ENCODE measurements around the gene AGXT2.
"Not testable (repeated sequence)": the region's sequence is repeated elsewhere in the genome, so short reads cannot be mapped to it uniquely, and the experiment has no call there.

AGXT2 gene

GRCh38 chr5:34978681-34979080 is 69.1 kb downstream of the AGXT2 start:
- TF ChIP-seq Cebpa-rat (IDR thresholded peaks at IDR 0.05): no peak
- H3K4me3 ChIP-seq: no peak overlapping the region
- H3K9me3 ChIP-seq: peaks cover 21% of the 10 kb centered on the region
- no peak overlapping the region for H3K9ac ChIP-seq
- H3K4me1 ChIP-seq: no peaks in the 10 kb centered on the region
- H4K20me1 ChIP-seq: no peaks in the 10 kb centered on the region
- no peaks in the 10 kb centered on the region for H3K27me3 ChIP-seq
- no peak overlapping the region for H3K27ac ChIP-seq
- no peak overlapping the region for H3K4me2 ChIP-seq
- no peaks in the 10 kb centered on the region for H3K36me3 ChIP-seq

GRCh38 chr5:34977934-34978613 is 69.7 kb downstream of the AGXT2 start:
- no peaks in the 10 kb centered on the region for H4K20me1 ChIP-seq
- no peaks in the 10 kb centered on the region for H3K27me3 ChIP-seq
- no peak overlapping the region for H3K9ac ChIP-seq
- no peak overlapping the region for H3K4me2 ChIP-seq
- TF ChIP-seq Cebpa-rat (IDR thresholded peaks at IDR 0.05): no peak
- peaks cover 21% of the 10 kb centered on the region for H3K9me3 ChIP-seq
- no peak overlapping the region for H3K27ac ChIP-seq
- H3K36me3 ChIP-seq: no peaks in the 10 kb centered on the region
- no peaks in the 10 kb centered on the region for H3K4me1 ChIP-seq
- H3K4me3 ChIP-seq: no peak overlapping the region

GRCh38 chr5:34976347-34976746 is 71.4 kb downstream of the AGXT2 start:
- H3K36me3 ChIP-seq: no peaks in the 10 kb centered on the region
- no peak overlapping the region for H3K4me2 ChIP-seq
- H3K4me1 ChIP-seq: no peaks in the 10 kb centered on the region
- no peak overlapping the region for H3K9ac ChIP-seq
- no peaks in the 10 kb centered on the region for H4K20me1 ChIP-seq
- no peak overlapping the region for H3K27ac ChIP-seq
- H3K9me3 ChIP-seq: peaks cover 5% of the 10 kb centered on the region; the same call in 1 of the 2 replicates
- no peak overlapping the region for H3K4me3 ChIP-seq
- no peaks in the 10 kb centered on the region for H3K27me3 ChIP-seq
- no peak for TF ChIP-seq Cebpa-rat (IDR thresholded peaks at IDR 0.05)

DNA sequence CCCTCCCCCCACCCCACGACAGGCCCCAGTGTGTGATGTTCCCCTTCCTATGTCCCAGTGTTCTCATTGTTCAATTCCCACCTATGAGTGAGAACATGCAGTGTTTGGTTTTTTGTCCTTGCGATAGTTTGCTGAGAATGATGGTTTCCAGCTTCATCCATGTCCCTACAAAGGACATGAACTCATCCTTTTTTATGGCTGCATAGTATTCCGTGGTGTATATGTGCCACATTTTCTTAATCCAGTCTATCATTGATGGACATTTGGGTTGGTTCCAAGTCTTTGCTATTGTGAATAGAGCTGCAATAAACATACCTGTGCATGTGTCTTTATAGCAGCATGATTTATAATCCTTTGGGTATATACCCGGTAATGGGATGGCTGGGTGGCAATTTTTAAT is 76.1 kb downstream of the AGXT2 start:
- not testable (repeated sequence) for H3K4me2 ChIP-seq, H3K9ac ChIP-seq, H3K27ac ChIP-seq, H3K4me1 ChIP-seq, H3K36me3 ChIP-seq, H3K9me3 ChIP-seq, H3K4me3 ChIP-seq, H3K27me3 ChIP-seq, H4K20me1 ChIP-seq

DNA sequence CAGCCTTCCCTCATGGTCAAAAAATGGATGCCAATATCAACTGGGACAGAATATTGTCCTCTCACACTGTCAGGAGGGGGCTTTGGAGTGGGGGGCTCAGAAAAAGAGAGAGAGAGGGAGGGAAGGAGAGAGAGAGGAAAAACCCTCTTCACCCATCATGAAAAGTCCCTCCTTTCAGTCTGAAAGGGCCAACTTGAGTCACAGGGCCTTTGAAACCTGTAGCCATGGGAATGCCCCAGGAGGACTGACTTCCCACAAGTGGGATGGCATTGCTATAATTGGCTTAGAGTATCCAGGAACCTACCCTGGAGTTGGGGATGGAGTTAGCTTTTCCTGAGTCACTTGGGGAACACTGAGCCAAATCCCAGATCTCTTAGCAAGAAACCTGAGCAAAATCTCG is 77.2 kb downstream of the AGXT2 start:
- Histone ChIP-seq H4K20me1 (no peaks in the 10 kb centered on the region), H3K36me3 (peaks cover 9% of the 10 kb centered on the region; the same call in 1 of the 2 replicates), H3K9ac (no peak overlapping the region), H3K4me3 (no peak overlapping the region), H3K27me3 (no peaks in the 10 kb centered on the region), H3K4me1 (no peaks in the 10 kb centered on the region), H3K9me3 (peaks cover 13% of the 10 kb centered on the region), H3K27ac (no peak overlapping the region), H3K4me2 (no peak overlapping the region)
- no peak for TF ChIP-seq Cebpa-rat (IDR thresholded peaks at IDR 0.05)

GRCh38 chr5:34968258-34968657 is 79.5 kb downstream of the AGXT2 start:
- H3K27ac ChIP-seq: no peak overlapping the region
- no peak for TF ChIP-seq Cebpa-rat (IDR thresholded peaks at IDR 0.05)
- no peaks in the 10 kb centered on the region for H4K20me1 ChIP-seq

DNA sequence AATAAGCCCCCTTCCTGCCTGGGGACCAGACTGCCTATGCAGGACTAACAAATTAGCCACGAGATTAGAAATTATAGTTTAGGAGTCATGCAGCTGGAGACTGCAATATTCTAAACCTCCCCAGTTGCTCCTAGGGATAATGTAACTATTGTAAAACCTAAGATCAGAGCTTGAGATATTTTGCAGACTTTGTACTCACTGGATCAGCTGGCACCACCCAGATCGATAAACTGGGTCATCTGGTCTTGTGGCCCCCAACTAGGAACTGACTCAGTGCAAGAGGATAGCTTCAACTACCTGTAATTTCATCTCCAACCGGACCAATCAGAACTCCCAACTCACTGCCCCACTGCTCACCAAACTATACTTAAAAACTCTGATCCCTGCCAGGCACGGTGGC is 80.2 kb downstream of the AGXT2 start:
- H3K27ac ChIP-seq: no peak overlapping the region
- H3K27me3 ChIP-seq: no peaks in the 10 kb centered on the region
- TF ChIP-seq Cebpa-rat (IDR thresholded peaks at IDR 0.05): no peak
- no peak overlapping the region for H3K9ac ChIP-seq
- H3K9me3 ChIP-seq: peaks cover 22% of the 10 kb centered on the region
- H3K36me3 ChIP-seq: peaks cover 9% of the 10 kb centered on the region; the same call in 1 of the 2 replicates
- no peaks in the 10 kb centered on the region for H3K4me1 ChIP-seq
- H3K4me2 ChIP-seq: no peak overlapping the region
- H4K20me1 ChIP-seq: no peaks in the 10 kb centered on the region
- H3K4me3 ChIP-seq: no peak overlapping the region

More at GRCh38 chr5:34968258-34968657, 79.5 kb downstream of the AGXT2 start:
- Histone ChIP-seq H3K4me2 (no peak overlapping the region), H3K4me1 (no peaks in the 10 kb centered on the region), H3K36me3 (peaks cover 9% of the 10 kb centered on the region; the same call in 1 of the 2 replicates), H3K9me3 (peaks cover 22% of the 10 kb centered on the region), H3K4me3 (no peak overlapping the region), H3K27me3 (no peaks in the 10 kb centered on the region), H3K9ac (no peak overlapping the region)

DNA sequence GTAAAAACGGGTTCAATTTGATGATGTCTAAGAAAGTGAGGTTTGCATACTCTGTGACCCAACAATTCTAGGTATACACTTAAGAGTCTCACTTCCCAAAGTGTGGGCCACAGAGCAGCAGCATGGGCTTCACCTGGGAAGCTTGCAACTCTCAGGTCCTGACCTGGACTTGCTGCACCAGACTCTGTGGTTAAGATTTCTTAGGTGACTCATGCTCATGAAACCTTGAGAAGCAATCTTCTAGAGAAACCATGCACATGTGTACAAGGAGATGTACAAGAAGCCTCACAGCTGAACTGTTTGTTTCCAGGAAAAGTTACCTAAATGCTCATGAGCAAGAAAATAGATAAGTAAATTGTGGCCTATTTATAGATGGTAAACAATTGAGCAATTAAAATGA is 88.4 kb downstream of the AGXT2 start:
- no peak for TF ChIP-seq Cebpa-rat (IDR thresholded peaks at IDR 0.05)
- H3K27me3 ChIP-seq: no peaks in the 10 kb centered on the region
- H4K20me1 ChIP-seq: no peaks in the 10 kb centered on the region
- H3K4me1 ChIP-seq: no peaks in the 10 kb centered on the region
- no peaks in the 10 kb centered on the region for H3K9me3 ChIP-seq
- no peak overlapping the region for H3K9ac ChIP-seq
- H3K4me2 ChIP-seq: no peak overlapping the region
- H3K27ac ChIP-seq: no peak overlapping the region
- peaks cover 12% of the 10 kb centered on the region for H3K36me3 ChIP-seq
- H3K4me3 ChIP-seq: no peak overlapping the region

DNA sequence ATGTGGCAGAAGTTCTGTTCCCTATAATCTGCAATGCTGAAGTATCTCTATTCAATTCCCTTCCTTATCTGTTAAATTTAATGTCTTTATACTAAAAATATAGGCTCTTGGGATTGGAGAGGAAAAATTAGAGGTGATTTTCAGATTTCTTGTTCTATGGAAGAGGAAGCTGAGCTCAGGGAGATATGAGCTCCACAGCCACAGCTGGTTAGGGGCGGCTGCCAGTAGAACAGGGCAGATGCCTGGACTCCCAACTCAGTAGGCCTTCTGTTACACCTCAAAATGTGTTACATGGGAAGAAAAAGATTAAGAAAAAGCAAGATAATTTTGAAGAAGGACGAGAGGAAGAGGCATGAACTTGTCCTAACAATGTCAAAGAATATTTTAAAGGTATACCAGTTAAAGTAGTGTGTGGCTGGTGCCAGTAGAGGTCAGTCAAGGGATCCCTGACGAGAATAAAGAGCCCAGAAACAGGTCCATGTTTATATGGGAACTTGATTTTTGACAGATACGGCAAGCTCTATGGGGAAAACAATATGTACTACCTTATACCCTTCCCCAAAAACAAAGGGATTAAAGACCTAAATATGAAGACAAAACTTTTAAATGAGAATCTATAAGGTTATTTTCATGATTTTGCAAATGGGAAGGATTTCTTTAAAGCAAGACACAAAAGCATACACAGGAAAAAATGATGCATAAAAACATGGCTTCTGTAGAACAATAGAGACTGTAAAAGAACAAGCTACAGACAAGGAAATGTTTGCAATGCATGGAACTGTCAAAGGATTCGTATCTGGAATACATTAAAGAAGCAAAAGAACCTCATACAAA is 89.7 kb downstream of the AGXT2 start:
- H3K27me3 ChIP-seq: no peaks in the 10 kb centered on the region
- no peaks in the 10 kb centered on the region for H3K4me1 ChIP-seq
- no peak overlapping the region for H3K4me2 ChIP-seq
- no peaks in the 10 kb centered on the region for H3K9me3 ChIP-seq
- H3K36me3 ChIP-seq: peaks cover 22% of the 10 kb centered on the region
- no peak for TF ChIP-seq Cebpa-rat (IDR thresholded peaks at IDR 0.05)
- no peak overlapping the region for H3K27ac ChIP-seq
- H4K20me1 ChIP-seq: no peaks in the 10 kb centered on the region
- H3K4me3 ChIP-seq: no peak overlapping the region
- H3K9ac ChIP-seq: no peak overlapping the region

DNA sequence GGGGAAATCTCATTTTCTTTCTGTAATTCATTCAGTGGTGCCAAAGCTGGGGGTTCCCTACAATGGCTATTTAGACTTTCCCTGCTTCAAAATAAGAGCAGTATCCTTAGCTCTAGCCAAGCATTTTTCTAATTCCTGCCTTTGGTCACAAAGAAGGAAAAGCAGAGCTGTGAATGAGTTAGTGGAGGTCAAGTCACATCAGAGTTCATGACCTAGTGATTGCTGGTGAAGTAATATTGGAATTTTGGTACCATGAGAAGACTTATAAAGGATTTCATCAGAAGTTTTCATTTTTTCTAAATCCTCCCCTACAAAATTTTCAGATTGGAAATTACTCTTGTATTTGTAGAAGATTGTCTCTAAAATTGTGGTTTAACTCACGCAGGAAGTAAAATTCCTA is 90.4 kb downstream of the AGXT2 start:
- Histone ChIP-seq H3K4me2 (no peak overlapping the region), H3K36me3 (peaks cover 30% of the 10 kb centered on the region), H3K9ac (no peak overlapping the region), H3K4me1 (no peaks in the 10 kb centered on the region), H3K4me3 (no peak overlapping the region), H4K20me1 (no peaks in the 10 kb centered on the region), H3K27me3 (no peaks in the 10 kb centered on the region), H3K27ac (no peak overlapping the region), H3K9me3 (no peaks in the 10 kb centered on the region)
- TF ChIP-seq Cebpa-rat (IDR thresholded peaks at IDR 0.05): no peak
